ENCODE data around the gene DBR1.

The DBR1 gene, protein sequence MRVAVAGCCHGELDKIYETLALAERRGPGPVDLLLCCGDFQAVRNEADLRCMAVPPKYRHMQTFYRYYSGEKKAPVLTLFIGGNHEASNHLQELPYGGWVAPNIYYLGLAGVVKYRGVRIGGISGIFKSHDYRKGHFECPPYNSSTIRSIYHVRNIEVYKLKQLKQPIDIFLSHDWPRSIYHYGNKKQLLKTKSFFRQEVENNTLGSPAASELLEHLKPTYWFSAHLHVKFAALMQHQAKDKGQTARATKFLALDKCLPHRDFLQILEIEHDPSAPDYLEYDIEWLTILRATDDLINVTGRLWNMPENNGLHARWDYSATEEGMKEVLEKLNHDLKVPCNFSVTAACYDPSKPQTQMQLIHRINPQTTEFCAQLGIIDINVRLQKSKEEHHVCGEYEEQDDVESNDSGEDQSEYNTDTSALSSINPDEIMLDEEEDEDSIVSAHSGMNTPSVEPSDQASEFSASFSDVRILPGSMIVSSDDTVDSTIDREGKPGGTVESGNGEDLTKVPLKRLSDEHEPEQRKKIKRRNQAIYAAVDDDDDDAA

DNA sequence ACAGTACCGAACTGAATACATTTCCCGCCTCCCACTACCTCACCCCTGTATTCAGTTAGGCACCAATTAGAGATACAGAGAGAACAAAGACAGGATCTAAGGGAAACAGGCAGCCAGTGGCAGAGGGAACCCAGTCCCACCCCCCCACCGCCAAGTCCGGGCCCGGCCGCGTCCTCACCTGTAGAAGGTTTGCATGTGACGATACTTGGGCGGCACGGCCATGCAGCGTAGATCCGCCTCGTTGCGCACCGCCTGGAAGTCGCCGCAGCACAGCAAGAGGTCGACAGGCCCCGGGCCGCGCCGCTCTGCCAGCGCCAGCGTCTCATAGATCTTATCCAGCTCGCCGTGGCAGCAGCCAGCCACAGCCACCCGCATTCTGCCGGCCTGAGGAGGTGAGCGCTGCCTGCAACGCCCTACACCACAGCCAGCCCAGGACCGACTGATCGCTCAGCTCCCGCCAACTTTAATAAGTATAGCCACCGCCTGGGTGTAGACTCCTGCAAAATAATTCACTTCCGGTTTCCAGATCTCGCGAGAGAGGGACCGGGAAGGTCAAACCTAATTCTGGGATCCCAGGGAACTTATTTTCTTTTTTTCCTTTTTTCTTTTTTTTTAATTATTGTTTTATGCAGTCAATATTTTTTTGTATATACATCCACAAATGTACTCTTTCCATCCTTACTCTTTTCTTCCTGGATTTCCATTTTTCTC lies at the start of gene DBR1:
Gene DBR1 (minus strand): TSS at position 501 of the 711 bp plus-strand sequence. CDS start 126 bp downstream, at position 375.
- DNase-seq, result peak; percentile 75

DNA sequence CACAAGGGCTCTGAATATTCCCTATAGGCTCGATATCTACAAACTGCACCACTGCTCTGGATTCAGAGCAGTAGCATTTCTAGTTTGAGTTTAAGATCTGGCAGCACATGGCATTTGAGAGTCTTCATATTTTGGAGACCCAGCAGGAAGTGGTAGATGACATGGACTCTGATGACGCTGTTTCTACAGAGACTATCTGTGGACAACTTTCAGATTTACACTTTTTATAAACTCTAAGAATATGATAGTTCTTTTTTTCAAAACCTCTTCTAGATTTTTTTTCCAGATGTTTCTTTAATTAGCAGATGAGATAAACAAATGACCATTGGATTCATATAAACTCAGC lies 48.2 kb upstream of the DBR1 start:
- no peak for DNase-seq

DNA sequence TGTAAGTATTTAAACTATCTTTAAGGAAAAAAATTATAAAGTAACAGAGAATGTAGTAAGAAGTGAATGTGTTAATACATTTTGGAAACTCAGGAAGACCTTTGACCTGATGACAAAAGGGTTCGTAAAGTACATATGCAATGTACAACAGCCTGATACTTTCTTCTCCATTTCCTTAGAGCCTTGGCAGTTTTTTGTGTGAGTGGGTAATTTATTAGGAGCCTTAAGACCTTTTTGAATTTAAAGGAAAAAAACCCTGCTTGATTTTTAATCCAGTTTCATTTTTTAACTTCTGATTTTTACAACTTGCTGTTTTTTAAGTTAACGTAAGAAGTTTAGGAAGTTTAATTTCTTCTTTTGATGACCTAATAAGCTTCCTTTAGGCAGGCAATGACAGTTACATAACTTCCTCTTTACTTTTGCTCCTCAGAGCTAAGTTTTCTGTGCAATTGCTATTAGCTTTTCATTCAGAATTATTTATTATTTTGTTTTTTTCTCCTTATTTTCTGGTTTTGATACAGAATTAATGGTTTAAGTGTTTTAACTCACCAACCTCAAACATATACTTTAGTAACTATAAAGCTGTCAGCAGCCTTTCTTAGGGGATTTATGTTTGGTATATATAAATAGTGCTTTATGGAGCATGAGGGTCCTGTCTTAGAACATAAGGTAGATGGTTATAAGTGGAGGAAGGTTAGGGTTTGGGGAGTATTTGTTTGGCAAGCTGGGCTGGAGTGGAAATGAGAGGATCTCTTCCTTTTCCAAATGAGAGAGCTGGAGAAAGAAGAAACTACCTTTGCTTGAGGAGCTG lies 47.6 kb upstream of the DBR1 start:
- no peak for DNase-seq

DNA sequence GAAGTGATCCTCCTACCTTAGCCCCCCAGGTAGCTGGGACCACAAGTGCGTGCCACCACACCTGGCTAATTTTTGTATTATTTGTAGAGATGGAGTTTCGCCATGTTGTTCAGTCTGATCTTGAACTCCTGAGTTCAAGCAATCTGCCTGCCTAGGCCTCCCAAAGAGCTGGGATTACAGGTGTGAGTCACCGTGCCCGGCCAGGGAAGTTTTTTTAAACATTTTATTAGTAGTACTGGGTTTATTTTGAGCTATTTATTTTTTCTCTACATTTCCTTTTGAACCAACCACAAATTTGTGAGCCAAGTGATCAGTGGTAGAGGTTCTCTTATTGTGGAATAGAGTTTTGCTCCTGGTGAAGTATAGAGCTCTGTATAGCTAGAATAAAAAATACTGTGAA lies 46.1 kb upstream of the DBR1 start:
- no peak for DNase-seq

DNA sequence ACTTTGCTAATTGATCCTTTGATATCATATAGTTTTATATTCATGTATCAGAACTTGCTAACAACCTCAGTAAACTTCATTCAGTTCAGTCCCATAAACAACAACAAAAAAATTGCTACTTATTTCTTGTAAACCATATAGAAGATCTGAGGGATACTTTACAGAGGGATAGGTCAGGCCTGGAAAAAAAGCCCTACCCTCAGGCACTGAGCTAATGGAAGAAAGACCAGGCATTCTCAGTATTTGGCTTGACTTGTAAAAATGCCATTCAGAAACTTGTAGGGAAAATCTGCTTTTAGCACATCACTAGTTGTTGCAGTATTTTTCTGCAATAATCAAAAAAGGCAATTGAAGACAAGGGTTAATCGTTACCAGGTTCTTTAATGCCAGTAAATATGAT lies 45.5 kb upstream of the DBR1 start:
- no peak for DNase-seq

DNA sequence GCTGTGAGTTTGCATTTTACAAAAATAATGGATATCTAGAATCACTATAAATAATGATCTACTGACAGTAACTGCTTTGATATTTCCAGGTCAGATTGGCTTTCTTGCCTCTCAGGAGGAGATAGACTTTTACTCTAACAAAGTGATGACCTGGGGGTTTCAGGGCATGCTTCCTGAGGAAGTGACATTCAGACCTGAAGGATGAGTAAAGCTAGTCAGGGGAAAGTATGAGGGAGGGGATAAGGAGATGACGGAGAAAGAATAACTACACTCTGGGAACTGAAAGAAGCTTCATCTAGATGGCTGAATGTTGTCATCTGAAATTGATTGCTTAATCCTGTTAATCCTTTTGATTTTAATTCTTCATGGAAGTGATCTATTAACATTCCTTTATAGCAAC lies 44.5 kb upstream of the DBR1 start:
- DNase-seq, result no peak

DNA sequence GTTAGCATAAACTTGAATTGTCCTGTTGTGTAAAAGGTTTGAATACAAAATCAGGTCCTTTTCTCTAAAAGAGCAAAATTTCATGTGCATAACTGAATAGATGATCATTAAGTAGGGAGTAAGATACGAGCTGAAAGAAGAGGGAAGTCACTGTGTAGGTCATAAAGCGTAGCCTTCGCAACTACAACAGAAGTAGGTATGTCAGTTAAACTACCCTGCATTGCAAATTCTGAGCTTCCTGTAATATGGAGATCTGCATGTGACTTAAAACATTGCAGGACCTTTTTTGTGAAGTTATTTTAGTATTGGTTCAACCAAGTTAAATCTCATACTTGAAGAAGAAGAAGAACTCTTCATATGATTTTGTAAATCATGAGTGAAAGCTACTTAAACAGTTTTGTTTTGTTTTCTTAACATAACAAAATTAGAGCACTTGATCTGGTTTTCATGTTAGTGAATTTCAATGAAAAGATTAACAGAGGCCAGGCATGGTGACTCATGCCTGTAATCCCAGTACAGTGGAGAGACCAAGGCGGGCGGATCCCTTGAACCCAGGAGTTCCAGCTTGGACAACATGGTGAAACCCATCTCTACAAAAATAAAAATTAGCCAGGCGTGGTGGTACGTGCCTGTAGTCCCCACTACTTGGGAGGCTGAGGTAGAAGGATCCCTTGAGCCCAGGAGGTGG lies 38.8 kb upstream of the DBR1 start:
- DNase-seq, result no peak

DNA sequence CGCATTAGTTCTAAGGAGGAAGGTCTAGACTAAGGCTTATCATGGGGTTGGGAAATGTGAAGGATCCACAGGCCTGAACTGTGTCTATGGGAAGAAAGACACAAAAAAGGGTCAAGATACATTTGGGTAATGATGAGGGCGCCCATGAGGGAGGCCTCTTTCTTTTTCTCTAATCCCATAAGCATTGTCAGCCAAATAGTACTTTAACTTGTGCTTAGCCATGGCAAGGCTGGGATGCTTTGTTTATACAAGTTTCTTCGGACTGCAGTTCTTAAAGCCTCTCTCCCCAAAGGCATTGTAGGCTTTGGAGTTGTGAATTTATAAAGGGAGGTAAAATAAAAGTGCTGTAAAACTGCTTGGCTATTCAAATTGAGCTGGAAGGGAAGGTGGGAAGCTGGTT lies 35.8 kb upstream of the DBR1 start:
- DNase-seq, result no peak

DNA sequence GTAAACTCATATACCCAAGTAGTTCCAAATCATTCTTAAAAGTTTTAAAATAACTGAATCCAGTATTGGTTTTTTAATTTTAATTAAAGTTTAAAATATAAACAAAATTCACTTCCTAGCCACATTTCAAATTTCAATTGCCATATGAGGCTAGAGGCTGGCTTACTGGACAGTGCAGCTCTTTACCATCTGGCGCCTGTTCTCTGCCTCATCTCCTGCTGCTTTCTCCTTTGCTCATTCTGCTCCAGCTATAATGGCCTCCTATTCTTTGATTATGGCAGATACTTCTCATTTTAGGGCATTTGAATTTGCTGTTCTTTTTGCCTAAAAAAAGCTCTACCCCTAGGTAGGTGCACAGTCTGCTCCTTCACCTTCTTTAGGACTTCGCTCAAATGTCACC lies 31.5 kb upstream of the DBR1 start:
- DNase-seq, result no peak

DNA sequence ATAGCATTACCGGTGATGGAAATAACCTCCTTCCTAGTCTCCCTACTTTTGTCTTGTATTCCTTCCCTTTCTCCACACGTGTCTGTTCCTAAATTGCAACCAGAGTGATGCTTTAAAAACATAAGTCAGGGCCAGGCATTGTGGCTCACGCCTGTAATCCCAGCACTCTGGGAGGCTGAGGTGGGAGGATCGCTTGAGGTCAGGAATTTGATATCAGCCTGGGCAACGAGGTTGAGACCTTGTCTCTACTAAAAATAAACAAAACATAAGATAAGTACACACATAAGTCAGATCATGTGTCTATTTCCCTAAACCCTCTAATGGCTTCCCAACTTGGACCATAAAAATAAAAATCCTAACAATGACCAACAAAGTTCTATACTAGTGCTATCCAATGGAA lies 30.8 kb upstream of the DBR1 start:
- no peak for DNase-seq

DNA sequence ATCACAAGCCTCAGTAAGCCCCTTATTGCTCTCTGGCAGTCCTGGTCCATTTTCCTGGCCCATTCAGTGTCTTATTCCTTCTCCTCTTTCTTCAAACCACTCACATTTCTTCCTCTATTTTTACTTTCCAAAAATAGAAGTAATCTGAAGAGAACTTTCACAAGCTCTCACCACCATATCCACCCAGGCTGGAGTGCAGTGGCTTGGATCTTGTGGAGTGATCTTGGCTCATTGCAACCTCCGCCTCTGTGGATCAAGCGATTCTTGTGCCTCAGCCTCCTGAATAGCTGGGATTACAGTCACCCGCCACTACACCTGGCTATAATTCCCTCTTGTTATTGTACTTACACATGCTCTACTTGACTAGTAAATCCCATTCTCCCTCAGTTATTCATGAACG lies 29.2 kb upstream of the DBR1 start:
- DNase-seq, result no peak

DNA sequence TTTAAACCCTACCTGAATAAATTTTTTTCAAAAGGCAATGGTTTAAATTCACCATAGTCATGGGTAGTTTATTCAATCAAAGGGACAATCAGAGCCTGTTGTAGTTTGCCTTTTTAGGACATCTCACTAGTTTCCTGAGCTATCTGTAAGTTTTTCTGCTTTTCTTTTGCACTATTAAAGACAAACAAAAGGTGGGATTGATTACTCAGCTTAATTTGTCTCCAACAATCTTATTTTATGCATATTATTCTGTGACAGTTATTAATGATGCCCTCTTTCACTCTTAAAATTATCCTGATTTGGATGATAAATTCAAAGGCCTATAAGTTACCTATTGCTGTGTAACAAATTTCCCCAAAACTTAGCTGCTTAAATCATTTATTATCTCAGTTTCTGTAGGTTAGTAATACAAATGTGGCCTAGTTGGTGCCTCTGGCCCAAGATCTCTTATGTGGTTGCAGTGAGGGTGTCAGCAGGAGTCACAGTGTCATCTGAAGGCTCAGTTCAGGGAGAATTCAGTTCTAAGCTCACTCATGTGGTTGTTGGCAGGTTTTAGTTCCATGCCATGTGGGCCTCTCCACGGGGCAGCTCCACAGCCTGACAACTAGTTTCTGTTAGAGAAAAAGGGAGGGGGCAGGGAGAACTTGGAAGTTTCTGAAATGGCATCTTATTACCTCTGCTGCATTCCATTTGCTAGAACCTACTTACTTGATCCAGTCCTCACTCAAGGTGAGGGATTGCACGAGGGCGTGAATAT lies 28.4 kb upstream of the DBR1 start:
- no peak for DNase-seq

DNA sequence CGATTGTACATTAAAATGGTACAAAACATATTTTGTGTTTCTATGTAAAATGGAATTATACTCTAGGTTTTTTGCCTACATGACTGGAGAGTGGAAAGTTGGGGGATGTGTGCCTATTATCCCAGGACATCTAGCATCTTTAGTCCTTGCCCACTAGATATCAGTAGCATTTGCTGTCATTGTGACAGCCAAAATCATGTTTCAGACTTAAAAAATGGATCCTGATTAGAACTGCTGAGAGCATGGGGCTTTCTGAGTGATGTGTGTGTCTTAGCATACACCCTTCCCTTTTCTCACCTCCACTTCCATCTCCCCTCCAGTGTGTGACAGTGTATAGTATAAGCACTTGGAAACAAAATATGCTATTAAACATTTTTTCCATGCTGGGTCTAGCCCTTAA lies 25.7 kb upstream of the DBR1 start:
- no peak for DNase-seq

DNA sequence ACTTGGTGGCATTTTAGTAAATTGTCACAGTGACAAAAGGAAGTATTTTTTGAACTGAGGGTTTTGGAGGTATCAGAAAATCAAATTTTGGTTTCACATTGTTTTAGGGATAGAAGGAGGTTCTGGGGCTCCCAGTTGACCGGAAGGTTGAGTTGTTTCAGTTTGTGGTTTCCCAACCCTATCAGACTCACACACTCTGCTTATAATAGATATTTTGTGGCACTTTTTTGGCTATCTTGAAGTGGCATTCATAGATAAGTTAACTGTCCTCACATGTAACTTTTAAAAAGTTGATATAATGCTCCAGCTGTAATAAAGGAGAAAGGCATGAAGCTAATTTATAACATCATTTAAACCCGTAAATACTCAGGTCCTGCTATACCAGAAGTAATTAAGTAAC lies 25.1 kb upstream of the DBR1 start:
- DNase-seq, result no peak

DNA sequence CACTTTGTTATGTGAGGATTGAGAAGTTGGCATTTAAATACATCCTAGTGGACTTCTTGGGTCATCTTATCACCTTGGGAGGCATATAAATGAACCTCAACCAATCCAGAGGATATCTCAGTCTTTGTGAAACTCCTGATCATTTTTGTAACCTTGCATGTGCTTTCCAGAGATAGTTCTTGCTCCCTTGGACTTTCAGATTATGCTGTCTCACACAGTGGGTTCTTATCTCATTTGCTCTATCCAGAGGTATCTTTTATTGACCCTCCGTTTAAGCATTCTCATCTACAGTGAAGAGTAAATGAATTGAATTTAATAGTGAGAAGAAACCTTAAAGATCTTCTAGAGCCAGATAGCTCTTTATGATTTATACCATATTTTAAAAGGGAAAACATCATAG lies 22.8 kb upstream of the DBR1 start:
- DNase-seq, result no peak

DNA sequence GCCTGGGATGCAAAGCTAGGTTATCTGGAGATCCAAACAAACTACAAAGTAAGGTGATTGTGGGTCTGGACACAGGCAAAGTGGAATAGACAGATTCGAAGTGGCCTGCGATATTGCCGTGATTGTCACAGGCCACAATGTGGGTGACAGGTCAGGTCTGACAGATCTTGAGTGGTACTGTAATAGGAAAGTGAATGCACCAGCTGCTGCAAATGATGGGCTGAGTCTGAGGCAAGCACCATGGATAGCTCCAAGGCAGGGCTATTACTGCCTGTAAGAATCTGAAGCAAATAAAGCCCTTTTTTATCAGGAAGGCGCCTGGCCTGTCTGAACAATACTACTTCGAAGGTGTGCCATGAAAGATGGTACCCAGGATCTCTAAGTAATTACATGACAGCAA lies 22.3 kb upstream of the DBR1 start:
- no peak for DNase-seq

DNA sequence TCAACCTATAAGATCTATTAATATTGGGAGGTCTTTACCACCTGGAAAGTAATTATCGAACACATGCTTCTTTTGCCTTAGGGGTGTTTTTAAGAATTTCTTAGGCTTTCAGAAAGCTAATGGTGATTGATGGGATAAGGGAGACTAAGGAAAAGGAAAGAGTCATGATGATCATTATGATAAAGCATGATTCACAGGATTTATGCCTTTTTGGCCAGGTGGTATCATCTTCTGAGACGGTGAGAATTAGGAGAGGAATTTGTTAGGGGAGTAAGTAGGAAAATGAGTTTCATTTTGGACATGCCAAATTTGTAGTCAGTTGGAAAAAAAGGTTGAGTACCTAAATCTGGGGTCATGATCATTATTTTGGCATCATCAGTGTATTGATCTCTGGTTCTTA lies 21.3 kb upstream of the DBR1 start:
- no peak for DNase-seq

DNA sequence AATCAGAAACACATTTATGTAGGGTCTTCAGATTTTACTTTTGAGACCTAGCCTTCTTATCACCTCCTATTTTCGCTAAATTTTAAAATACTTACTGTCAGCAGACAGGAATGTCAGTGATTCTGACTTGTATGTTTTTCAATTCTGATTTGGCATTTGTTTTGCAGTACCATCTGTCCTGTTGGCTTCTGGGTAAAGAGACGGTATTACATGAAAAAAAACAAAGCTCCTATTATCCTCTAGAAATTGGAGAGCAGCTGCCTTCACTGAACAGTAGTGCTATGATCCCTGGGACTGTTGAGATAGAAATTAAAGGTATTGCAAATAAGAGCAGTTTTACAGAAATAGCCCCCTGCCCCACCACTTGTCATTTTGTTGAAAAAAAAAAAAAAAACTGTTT lies 20.8 kb upstream of the DBR1 start:
- DNase-seq, result no peak

DNA sequence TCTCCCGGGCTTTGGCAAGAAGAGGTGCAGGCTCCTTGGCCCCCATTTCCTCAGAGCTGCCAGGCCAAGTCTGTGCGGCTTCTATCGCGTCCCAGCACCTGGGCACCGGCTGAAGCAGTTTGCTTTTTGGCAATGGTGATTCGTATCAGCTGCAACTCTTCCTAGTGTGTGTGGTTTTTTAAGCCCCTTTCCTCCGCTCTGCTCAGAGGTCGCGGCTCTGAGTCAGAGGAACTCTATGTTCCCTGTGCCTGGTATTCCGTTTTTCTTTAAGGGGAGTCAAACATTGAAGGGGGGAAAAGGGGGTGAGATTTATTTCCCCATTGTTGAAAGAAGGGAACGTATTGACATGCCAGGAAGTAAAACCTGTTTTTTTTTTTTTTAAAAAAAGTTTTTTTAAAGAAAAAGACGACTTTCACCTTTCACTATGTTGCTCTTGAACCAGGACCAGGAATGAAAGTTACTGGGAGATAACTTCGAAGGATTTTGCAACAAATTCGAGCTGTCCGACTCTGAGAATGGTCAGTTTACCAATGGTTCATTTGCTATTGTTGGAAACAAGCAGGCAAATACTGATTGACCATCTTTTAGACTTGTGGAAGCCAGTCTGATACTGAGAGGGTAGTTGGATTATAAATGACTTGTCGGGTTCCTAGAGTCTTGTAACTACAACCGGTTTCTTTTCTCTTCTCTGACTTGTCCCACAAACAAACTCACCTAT lies 13.5 kb upstream of the DBR1 start:
- peak; percentile 17 for DNase-seq

DNA sequence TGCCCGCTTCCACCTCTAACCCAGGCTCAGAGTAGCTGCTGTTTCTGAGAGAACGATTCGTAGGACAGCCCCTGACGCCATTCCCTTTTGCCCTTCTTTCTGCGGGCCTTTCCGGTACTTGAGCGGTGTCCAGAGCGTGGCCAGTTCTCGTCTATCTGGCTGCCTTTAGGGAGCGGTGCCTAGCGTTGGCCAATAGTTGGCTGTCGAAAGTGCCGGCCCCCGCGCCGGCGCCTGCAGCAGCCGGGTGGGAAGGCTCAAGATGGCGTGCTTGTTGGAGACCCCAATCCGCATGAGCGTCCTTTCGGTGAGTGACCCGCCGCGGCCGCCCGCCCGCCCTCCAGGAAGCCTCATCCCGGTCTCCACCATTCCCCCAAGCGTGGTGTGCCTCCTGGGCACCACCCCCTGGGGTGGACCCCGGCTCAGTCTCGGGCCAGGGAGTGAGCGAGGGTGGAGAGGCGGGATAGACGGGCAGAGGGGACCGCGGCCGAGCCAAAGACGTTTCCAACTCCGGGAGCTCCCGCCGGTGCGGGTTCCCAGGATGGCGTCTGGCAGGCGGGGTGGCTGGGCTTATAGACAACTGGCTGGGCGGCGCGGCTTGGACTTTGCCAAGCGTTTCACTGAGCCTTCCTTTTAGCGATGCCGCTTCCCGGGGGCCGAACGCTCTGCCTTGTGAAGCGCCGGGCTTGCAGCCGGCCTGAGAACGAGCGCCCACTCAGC lies 12.7 kb upstream of the DBR1 start, which contains the start of gene ARMC8:
Gene ARMC8 (plus strand): TSS at position 6 of the 717 bp plus-strand sequence. CDS start 254 bp downstream, at position 260.
- peak; percentile 80 for DNase-seq
